Stimulated activated CD4-positive, alpha-beta T cell treated with anti-CD3 and anti-CD28 coated beads, Interleukin-12 subunit alpha, Interleukin-12 subunit beta, amount 100 ng/mL, for 48 hours (primary cell): ENCODE measurements around the gene ERG28.
A peak's percentile ranks its signal among the peaks of the same experiment; 100 is the strongest.

Experiments used
- DNase-seq, 3 donors: peaks; one replicate each; pipeline ENCODE4 v3.0.0-alpha.2; 2020; ENCODE audit warnings: low read depth in 2 of 3, low spot score in 1 of 3

Gene ERG28

DNA sequence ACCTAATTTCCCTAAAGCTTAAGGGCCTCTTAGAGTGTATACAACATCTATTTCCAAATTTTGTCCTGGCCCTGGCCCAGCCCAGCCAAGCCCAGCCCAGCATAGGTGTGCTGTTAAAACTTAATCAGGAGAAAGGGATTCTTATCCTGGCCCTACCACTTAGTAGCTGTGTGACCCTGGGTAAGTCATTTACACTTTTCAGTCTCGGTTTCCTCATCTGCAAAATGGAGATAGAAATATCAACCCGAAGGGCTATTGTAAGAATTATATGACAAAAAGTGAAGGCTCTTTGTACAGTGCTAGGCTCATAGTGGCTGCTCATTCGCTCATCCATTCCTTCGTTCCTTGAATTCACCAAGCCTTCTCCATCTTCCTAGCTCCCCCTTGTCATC is 442 bp downstream of the ERG28 start:
- DNase-seq, result no peak

DNA sequence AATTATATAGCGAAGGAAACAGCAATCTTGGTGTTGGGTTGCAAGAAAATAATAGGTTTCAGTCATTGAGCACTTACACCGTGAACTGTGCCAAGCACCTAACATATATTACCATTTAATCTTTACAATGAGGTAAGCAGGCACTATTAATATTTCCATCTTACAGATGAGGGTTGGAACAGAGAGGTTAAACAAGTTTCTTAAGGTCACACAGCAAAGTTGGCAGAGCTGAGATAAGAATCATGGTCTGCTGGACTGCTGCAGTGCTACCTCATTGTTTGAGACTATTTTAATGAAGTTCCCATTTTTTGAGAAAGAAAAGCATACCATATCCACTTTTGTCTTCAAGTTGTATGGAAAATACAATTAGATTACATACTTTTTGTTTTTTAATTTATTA is 1.7 kb downstream of the ERG28 start:
- DNase-seq, result no peak

DNA sequence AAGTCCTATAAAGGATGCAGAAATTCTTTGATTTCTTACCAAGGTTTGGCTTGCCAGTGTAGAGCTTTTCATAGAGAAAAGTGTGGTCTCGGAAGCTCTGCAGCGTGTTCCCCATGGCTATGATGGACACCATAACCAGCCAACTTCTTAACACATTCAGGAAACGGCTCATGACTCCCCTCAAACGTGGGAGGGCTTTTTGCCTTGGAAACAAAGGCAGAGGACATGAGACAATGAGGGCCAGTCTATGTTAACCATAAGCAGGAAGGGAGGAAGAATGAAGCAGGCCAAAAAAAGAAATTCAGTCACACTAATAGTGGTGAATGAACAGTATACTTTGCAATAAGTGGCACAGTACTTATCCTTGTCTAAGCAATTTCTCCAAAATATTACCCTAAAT is 3.3 kb downstream of the ERG28 start:
- no peak for DNase-seq

DNA sequence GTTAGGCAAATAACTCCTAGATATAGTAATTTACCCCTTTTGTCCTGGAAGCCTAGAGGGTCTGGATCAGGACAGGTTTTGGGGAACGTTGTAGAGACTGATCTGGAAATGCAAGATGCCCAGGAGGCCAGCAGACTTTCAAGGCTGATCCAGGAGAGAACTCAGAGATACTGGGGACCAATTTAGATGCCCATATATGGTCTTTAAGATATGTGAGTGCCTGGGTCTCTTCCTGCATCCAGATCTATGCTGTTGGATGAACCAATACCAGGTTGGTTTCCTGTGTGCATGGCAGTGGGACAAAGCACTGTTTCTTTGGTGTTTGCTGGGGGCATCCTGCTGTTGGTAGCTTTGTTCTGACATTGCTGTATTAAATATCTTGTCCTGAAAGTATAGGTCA is 5.4 kb downstream of the ERG28 start:
- no peak for DNase-seq

DNA sequence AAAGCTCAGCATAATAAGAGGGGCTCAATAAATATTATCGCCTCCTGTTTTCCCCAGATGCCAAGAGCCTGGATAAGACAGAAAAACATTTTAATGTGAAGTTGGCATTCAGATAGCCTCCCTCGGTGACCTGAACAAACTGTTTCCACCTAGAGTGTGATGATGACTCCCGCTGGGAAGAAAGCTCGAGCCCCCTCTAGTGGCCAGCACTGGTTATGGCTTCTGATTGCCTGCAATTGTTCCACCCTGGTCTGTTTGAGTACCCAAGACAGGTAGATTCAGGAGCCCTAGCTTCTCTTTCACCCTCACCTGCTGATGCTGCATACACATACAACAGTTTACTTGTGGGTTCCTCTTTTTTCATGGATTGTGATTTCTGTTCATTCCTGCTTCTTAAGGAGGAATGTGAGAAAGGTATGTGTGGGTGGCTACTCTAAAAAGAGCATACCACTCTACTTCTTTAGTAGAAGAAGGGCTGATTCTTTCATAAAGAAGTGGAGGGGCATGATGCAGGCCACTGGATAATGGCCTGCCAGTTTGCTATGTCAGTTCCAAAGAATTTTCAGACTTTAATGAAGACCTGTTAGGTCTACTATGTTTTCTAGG is 6.4 kb downstream of the ERG28 start:
- DNase-seq, result peak; percentile 68 to 90 (median 72)

DNA sequence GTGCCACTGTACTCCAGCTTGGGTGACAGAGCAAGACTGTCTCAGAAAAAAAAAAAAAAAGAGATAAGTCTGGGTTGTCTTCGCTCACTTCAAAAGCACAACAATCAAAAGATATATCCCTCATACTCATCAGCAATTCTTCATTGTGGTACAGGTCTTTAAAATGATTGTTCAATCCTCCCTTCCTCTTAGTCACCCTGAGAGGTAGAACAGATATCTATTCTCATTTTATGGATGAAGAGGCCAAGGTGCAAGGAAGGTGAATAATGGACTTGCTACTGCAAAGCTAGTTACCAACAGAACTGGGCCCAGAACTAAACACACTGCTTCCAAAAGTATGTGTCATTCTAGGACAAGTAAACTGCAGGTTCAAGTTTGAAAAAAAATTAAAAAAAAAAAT is 7.1 kb downstream of the ERG28 start:
- no peak for DNase-seq

DNA sequence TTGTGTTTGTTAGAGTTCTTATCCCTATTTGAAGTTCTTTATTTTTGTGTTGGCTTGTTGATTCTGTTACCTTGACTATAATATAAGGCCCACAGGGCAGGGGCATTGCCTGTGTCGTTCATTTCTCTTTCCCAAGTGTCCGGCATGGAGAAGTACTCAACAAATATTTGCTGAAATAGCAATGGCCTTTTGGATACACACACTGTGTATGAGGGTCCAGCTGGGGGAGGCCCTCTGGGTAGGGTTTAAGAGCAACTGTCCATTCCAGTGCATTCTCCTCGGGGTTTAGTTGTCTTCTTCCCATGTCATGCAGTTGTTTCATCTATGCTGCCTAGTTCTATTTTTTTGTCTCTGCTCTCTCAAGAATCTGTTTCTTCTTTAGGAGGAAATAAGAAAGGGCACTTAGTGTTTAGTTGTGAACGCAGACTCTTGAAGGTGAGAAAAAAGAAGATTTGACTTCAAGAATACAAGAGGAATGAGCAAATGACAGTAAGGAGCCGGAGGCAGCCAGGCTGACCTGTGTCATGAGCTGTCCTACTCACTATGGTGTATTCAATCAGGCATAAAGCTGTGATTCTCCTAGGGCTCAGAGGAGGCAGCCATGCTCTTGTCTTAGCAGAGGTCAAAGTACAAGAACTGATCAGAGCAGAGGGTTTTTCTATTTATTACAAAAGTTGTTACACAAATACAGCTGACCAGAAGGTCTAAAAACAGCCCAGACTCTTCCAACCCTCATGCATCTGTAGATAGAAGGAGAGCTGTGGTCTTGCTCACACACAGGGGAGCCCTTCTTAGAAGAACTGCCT is 10.2 kb downstream of the ERG28 start:
- DNase-seq, result no peak

DNA sequence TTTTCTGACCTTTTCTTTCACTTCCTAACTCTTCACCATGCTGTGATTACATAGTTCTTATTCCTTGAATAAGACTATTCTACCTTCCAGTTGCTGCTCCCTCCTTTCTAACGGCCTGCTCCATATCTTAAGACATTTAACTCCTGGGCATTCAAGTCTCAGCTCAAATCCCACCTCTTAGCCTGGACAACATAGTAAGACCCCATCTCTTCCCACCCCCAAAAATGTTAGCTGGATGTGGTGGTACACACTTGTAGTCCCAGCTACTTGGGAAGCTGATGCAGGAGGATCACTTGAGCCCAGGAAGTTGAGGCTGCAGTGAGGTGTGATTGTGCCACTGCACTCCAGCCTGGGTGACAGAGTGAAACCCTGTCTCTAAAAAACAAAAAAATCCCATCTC is 10.9 kb downstream of the ERG28 start:
- DNase-seq, result no peak

DNA sequence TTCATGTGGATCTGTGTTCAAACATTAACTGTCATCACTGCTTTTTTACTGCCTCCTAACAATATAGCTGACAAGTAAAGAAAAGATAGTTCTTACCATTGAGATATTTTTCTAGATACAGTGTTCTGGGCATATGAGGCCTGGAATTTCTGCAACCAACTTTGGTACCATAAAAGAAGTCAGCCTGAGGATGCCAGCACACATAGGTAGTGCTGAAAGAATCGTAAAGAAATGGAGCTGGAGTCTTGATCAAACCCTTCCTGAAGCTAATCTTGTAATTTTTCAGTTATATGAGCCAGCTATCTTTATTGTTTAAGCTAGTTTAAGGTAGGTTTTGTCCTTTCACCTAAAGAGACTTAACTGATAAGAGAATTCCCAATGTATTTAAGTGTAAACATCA is 11.3 kb downstream of the ERG28 start:
- DNase-seq, result no peak

DNA sequence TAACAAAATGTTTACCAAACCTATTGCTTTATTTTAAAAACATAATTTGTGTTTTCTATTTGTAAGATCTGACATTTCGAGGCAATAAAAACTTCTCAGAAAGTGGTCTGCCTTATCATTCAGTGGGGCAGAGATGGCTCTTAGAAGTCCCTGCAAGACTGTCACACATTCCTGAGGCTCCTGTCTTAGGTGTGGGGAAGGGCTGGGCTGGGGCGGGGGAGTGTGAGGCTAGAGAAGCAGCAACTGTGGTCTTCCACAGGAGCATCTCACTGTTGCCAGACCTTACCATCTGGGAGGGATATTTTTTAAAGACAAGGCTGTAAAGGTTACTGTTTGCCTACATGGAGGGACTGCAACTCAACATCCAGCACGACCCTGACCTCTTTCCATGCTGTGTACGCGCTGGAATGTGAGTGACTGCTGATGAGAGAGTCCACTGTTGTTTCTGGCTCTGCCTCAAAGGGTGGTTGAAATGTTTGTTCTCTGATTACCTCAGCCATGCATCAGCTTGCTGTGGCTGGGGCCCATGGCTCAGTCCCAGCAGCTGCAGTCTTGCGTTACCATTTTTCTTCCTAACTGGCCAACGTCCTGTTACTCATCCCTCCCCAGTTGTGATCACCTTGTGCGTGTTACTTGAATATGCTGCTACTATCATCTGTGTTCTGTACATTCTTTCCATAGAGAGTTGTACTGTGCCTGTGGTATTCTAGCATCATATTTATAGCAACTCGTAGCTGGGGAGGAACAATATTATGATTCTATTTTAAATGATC is 12.4 kb downstream of the ERG28 start:
- no peak for DNase-seq

DNA sequence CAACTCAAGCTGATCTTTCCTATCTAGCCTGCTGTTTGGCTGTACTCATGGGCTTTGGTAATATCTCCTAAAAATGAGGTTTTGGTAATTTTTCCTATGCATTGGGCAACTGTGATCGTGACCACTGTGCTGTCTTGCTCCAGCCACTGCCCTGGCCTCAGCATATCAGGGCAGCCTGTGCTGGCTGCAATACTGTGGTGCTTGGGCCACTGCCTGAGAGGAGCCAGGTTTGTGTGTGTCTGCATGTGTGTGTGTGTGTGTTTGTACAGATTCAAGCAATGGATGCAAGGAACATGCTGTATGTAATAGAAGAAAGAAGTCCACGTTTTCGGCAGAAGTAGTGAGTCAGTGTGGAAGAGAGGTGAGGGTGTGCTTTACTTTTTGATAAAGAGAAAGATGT is 13.0 kb downstream of the ERG28 start:
- DNase-seq, result no peak

DNA sequence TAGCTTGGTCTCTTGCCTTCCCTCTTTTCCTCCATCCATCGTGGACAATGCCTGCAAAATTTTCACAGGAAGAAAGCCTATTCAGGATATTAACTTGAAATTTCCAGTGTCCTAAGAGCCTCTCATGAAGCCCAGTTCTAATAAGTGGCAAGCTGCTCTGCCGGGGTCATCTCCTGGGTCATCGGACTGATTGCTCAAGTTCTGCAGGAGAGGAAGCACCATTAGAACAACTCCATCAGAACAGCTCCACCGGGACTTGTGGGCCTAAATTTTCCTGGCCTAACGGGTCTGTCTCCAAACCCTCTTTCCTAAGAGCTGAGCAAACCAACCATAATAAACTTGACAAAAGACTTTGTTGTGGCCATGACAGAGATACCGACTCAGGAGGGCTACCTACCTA is 13.9 kb downstream of the ERG28 start:
- no peak for DNase-seq

DNA sequence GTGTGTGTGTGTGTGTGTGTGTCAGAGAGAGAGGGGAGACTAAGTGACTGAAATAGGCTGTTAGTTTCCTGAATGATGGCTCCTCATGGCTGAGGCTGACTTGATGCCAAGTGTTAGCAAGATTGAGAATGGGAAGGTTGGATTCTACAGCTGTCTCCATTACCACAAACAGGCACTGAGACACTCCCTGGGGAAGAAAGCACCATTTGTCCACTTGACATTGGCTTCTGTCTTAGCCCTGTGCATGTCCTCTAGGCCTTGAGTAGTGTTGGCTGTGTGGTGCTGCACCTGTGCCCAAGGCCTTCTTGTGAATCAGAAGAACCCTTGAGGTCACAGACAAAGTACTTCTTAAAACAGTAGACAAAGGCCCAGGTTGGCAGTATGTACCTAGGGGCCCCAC is 15.6 kb downstream of the ERG28 start:
- DNase-seq, result no peak

DNA sequence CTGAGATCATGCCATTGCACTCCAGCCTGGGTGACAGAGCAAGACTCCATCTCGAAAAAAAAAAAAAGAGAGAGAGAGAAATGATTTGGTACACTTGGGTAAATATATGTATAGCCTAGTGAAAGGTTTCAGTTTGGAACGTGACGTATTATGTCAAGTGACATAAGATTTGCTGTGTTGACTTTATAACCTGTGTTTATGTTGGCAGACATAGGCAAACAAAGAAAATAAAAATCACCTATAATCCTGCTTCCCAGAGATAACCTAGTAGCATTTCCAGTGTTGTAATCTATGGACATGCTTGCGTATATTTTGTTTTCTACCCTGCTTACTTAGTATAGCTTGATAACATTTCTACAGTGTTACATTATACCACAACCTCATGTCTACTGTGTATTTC is 16.7 kb downstream of the ERG28 start:
- no peak for DNase-seq

DNA sequence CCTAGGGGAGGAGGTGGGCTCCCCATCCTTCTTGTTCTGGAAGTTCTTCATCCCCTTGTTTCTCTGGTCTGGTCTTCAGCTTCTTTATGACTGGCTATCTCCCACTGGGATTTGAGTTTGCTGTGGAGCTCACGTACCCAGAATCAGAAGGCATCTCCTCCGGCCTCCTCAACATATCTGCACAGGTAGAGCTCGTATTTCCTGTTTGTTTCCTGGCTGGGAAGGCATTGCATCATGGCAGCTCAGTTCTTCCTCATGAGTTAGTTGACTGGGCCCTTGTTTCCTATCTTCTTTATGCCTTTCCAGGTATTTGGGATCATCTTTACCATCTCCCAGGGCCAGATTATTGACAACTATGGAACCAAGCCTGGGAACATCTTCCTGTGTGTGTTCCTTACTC is 19.8 kb downstream of the ERG28 start:
- no peak for DNase-seq

DNA sequence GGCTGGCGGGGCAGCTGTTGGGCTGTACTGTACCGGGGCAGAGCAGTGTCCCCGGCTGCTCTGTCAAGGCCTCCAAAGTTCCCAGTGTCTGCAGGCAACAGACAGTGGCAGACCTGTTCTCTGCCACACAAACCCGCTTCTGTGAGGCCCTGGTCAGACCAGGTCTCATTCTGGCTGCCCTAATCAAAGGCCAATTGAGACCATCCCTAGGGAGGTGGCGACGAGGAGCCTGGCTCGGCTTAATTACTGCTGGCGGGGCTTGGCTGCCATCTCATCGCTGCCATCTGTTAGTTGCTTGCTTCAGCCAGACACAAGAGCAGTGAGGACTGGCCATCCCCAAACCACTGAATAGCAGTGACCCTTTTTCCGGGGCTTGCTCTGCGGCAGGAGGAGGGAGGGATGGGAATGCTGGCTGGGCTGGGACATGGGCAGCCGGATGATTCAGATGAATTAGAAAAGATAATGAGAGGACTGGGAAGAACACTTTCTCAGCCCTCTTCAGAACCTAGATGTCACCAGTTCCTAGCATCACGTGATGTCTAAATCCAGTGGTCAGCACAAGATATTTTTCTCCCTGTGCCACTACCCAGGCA is 24.5 kb downstream of the ERG28 start:
- no peak for DNase-seq

DNA sequence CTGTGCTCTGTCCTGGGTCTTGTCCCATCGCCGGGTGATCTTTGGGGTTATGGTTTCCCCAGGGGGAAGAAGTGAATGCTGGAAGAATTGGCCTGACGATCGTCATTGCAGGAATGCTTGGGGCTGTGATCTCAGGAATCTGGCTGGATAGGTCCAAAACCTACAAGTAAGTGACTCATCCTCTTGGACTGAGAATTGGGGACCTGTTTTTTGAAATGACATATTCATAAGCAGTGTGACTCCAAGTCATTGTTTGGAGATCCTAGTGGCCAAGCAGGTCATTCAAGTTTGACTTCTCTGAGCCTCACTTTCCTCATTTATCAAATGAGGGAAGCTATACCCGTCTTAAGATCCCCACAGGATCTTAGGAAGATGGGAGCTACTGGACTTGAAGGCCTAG is 25.8 kb downstream of the ERG28 start:
- no peak for DNase-seq

DNA sequence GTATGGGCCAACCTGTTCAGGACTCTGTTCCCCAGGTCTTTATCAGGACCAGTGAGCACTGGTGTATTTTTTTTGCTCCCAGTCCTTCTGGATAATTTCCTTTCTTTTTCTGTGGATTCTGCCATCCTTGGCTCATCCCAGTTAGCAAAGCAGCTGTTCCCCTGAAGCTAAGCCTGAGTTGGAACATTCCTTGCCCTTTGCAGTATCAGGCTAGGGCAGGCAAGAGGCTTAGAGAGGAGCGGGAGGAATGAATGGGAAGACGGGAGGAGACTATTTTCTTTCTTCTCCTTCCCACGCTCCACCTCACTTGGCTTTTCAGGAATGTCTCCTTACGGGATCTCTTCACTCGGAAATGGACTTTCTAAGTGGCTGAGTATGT is 29.2 kb downstream of the ERG28 start:
- no peak for DNase-seq

DNA sequence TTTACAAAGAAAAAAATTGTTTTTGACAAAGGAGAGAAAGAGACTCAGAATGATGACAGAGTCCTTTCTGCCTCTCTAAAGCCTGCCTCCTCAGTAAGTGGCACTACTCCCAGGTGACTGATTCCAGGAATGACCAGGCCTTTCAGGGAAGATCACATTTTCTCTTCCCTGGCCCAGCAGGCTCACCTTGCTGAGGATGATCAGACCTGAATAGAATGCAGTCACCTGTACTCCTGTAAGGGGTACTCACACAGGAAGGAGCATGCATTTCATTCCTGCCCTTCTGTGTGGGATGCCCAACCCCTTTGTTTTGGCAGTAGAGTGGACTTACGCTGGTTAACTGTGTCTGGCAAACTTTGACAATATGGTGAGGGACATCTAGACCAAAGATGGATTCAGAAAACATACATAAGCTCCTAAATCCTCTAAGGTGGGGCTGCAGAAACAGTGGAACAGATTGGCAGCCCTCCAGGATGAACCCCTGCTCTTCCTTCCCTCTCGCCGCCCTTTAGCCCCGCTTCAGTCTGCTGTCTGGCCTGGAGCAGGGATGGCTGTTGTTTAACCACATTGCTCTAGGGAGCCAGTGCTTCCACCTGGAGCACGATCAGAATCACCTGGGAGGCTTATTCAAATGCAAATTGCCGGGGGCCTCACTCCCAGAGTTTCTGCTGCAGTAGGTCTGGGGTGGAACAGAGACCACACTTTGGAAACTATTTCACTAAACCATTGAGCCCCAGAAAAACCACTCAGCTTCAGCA is 29.8 kb downstream of the ERG28 start:
- no peak for DNase-seq

DNA sequence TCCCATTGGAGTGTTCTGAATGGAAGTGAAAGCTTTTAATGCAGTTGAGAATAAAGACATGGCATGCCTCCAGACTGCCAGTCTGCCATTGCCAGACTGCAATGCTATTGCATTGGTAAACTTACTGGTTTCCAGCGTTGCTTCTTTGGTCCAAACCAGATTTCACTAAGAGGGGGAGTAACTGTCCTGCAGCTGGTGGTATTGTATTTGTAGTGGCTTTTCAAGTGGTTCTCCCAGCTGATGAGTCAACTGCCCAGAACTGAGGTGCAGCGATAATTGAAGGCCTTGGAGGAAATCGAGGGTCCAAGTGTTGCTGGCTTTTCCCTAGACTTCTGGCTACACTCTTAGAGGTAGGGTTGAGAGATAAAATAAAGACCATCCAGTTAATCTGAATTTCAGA is 31.9 kb downstream of the ERG28 start:
- no peak for DNase-seq

DNA sequence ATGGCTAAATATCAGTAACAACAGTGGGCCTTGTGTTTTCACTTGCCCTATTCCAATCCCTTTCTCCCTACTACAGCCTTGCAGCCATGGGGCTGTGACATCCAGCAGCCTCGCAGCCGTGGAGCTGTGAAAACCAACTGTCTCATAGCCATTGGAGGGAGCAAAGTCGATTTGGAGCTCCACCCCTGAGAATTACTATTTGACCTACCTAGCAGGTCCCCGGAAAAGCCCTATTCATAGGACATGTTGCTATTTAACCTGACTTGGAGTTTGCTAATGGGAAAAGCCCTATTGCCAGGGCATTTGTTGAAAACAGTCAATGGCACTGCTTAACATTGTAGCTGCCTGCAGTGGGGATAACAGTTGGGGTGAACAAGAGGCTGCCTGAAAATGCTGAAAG is 33.3 kb downstream of the ERG28 start:
- no peak for DNase-seq
